GM04504 (cell line): ENCODE data around the gene ADARB2.

Experiments
- DNase-seq: peaks from one replicate; pipeline ENCODE4 v3.0.0-alpha.2; 2012; ENCODE audit warnings: low read depth

The ADARB2 gene

GRCh38 chr10:1153805-1154351 lies 583.4 kb downstream of the ADARB2 start:
- no peak for DNase-seq

- no peak for DNase-seq
These were observed 584.0 kb downstream of the ADARB2 start for GRCh38 chr10:1153251-1153763.

GRCh38 chr10:1152386-1153250 lies 584.7 kb downstream of the ADARB2 start:
- DNase-seq, result no peak

- DNase-seq, result no peak
These were observed 586.0 kb downstream of the ADARB2 start for GRCh38 chr10:1151076-1152033.

GRCh38 chr10:1150638-1150955 lies 586.7 kb downstream of the ADARB2 start:
- no peak for DNase-seq

- DNase-seq, result no peak
These were observed 587.3 kb downstream of the ADARB2 start for GRCh38 chr10:1149793-1150637.

- no peak for DNase-seq
These were observed 588.3 kb downstream of the ADARB2 start for GRCh38 chr10:1148855-1149605.

GRCh38 chr10:1147810-1148209 lies 589.5 kb downstream of the ADARB2 start:
- DNase-seq, result no peak

- DNase-seq, result no peak
These were observed 594.7 kb downstream of the ADARB2 start for GRCh38 chr10:1142596-1142995.

GRCh38 chr10:1141701-1142100 lies 595.6 kb downstream of the ADARB2 start:
- DNase-seq, result no peak

GRCh38 chr10:1141261-1141660 lies 596.1 kb downstream of the ADARB2 start:
- no peak for DNase-seq

- DNase-seq, result no peak
These were observed 598.8 kb downstream of the ADARB2 start for GRCh38 chr10:1138529-1138928.

- no peak for DNase-seq
These were observed 599.7 kb downstream of the ADARB2 start for GRCh38 chr10:1137499-1138163.

- DNase-seq, result no peak
These were observed 601.1 kb downstream of the ADARB2 start for GRCh38 chr10:1136268-1136667.

GRCh38 chr10:1134156-1134555 lies 603.2 kb downstream of the ADARB2 start:
- no peak for DNase-seq

GRCh38 chr10:1133495-1134045 lies 603.8 kb downstream of the ADARB2 start:
- DNase-seq, result no peak

- no peak for DNase-seq
These were observed 604.7 kb downstream of the ADARB2 start for GRCh38 chr10:1132584-1132983.

GRCh38 chr10:1130995-1131790 lies 606.1 kb downstream of the ADARB2 start:
- no peak for DNase-seq

- no peak for DNase-seq
These were observed 607.1 kb downstream of the ADARB2 start for GRCh38 chr10:1130226-1130625.
